Gastrocnemius medialis (tissue), 4 donors: Measurements from ENCODE around the gene RCOR3.

Experiments
- POLR2A ChIP-seq, 2 donors: fragments of 450-650 bp; IDR thresholded peaks; one replicate each; pipeline ENCODE4 v1.6.1; 2017; ENCODE audit warnings: antibody characterized with exemption in 2 of 2, mild to moderate bottlenecking in 2 of 2, moderate library complexity in 2 of 2
- TF ChIP-seq, protein P1 (sequence below), 5 experiments: fragments of 450-650 bp in 3 of 5; fragments of 200-600 bp in 2 of 5; sonication (generic) in 2 of 5; IDR thresholded peaks in 4 of 5; conservative IDR thresholded peaks in 1 of 5; 1 replicate in 4 of 5; 2 replicates in 1 of 5; pipeline ENCODE4 v1.5.1; 2016 to 2019; ENCODE audit warnings: antibody characterized with exemption in 5 of 5, mild to moderate bottlenecking in 3 of 5, moderate library complexity in 3 of 5

GRCh38 chr1:211361202-211361601 is 102.0 kb downstream of the RCOR3 start:
- TF ChIP-seq, protein P1, sequence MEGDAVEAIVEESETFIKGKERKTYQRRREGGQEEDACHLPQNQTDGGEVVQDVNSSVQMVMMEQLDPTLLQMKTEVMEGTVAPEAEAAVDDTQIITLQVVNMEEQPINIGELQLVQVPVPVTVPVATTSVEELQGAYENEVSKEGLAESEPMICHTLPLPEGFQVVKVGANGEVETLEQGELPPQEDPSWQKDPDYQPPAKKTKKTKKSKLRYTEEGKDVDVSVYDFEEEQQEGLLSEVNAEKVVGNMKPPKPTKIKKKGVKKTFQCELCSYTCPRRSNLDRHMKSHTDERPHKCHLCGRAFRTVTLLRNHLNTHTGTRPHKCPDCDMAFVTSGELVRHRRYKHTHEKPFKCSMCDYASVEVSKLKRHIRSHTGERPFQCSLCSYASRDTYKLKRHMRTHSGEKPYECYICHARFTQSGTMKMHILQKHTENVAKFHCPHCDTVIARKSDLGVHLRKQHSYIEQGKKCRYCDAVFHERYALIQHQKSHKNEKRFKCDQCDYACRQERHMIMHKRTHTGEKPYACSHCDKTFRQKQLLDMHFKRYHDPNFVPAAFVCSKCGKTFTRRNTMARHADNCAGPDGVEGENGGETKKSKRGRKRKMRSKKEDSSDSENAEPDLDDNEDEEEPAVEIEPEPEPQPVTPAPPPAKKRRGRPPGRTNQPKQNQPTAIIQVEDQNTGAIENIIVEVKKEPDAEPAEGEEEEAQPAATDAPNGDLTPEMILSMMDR (IDR thresholded peaks at IDR 0.05 in 4 of 5, conservative IDR thresholded peaks at IDR 0.05 in 1 of 5), result no peak
- no peak for TF ChIP-seq POLR2A (IDR thresholded peaks at IDR 0.05)
